CD14-positive monocyte (primary cell): ENCODE results near the gene FAM118B. TPM values are rescaled to one million over a fixed set of nuclear protein-coding genes. Genes with fewer than 3 reads are reported as not detected.

Source experiments
- DNase-seq, 3 donors: peaks; one replicate each; pipeline ENCODE4 v3.0.0-alpha.2; 2011 to 2022
- H2AFZ ChIP-seq: 2 replicates; pipeline ENCODE4 v1.6.0; 2012; ENCODE audit warnings: mild to moderate bottlenecking, low read depth, low read length, inconsistent platforms; ENCODE audit not compliant: insufficient read depth, poor library complexity, severe bottlenecking
- H3K27ac ChIP-seq, 2 donors: 1 replicate in 1 of 2; 2 replicates in 1 of 2; pipeline ENCODE4 v1.5.1; 2012 to 2013; ENCODE audit warnings: low read length in 2 of 2, control low read depth in 1 of 2, inconsistent platforms in 1 of 2, low read depth in 1 of 2, mild to moderate bottlenecking in 1 of 2
- H3K27me3 ChIP-seq, 2 donors: one replicate each; pipeline versions ENCODE4 v1.6.0 to v1.6.1; 2011 to 2013; ENCODE audit warnings: low read length in 2 of 2; ENCODE audit not compliant: control insufficient read depth in 2 of 2, insufficient read depth in 2 of 2
- H3K36me3 ChIP-seq, 2 donors: replicated peaks in 1 of 2; 1 replicate in 1 of 2; 2 replicates in 1 of 2; pipeline versions ENCODE4 v1.5.1 to v1.6.1; 2012 to 2013; ENCODE audit warnings: low read length in 2 of 2, control low read depth in 1 of 2, inconsistent platforms in 1 of 2, mild to moderate bottlenecking in 1 of 2; ENCODE audit not compliant: insufficient read depth in 2 of 2, control insufficient read depth in 1 of 2
- H3K4me1 ChIP-seq, 2 donors: 1 replicate in 1 of 2; 2 replicates in 1 of 2; pipeline versions ENCODE4 v1.5.1 to v1.6.1; 2012 to 2013; ENCODE audit warnings: low read length in 2 of 2, control low read depth in 1 of 2, inconsistent platforms in 1 of 2, mild to moderate bottlenecking in 1 of 2, moderate library complexity in 1 of 2; ENCODE audit not compliant: insufficient read depth in 2 of 2, control insufficient read depth in 1 of 2
- H3K4me2 ChIP-seq: replicated peaks from 2 replicates; pipeline ENCODE3; 2012; ENCODE audit warnings: low read length, moderate library complexity, mild to moderate bottlenecking; ENCODE audit not compliant: poor library complexity, severe bottlenecking; ENCODE audit errors: extremely low read depth
- H3K4me3 ChIP-seq, 3 experiments: fragments of 200-600 bp in 1 of 3; sonication (generic) in 1 of 3; replicated peaks in 1 of 3; 1 replicate in 2 of 3; 2 replicates in 1 of 3; pipeline ENCODE4 v1.5.1; 2011 to 2013; ENCODE audit warnings: low read length in 3 of 3, mild to moderate bottlenecking in 3 of 3, control low read depth in 2 of 3, low read depth in 2 of 3, inconsistent platforms in 1 of 3, moderate library complexity in 1 of 3
- H3K79me2 ChIP-seq: 2 replicates; pipeline ENCODE4 v1.6.0; 2012; ENCODE audit warnings: mild to moderate bottlenecking, control low read depth, inconsistent platforms, low read length, moderate library complexity; ENCODE audit not compliant: insufficient read depth
- H3K9ac ChIP-seq: 2 replicates; pipeline ENCODE4 v1.6.0; 2017; ENCODE audit warnings: low read length, mild to moderate bottlenecking; ENCODE audit not compliant: insufficient read depth, poor library complexity, severe bottlenecking
- H3K9me3 ChIP-seq, 2 donors: replicated peaks in 1 of 2; 1 replicate in 1 of 2; 2 replicates in 1 of 2; pipeline versions ENCODE4 v1.5.1 to v1.6.1; 2012 to 2013; ENCODE audit warnings: low read length in 2 of 2, control low read depth in 1 of 2; ENCODE audit not compliant: control insufficient read depth in 1 of 2, insufficient read depth in 1 of 2
- H4K20me1 ChIP-seq: 2 replicates; pipeline ENCODE4 v1.6.0; 2012; ENCODE audit warnings: mild to moderate bottlenecking, low read length, control low read depth, moderate library complexity; ENCODE audit not compliant: insufficient read depth
- H3K27ac Mint-ChIP-seq, 7 donors: one replicate each; pipeline ENCODE4 v1.8.0; 2020; ENCODE audit warnings: mild to moderate bottlenecking in 7 of 7, mixed read lengths in 7 of 7, moderate library complexity in 6 of 7, inconsistent platforms in 2 of 7
- H3K27me3 Mint-ChIP-seq, 3 donors: one replicate each; pipeline ENCODE4 v1.8.0; 2021 to 2022; ENCODE audit warnings: low read depth in 3 of 3, mild to moderate bottlenecking in 3 of 3, mixed read lengths in 3 of 3, moderate library complexity in 3 of 3, inconsistent platforms in 1 of 3
- H3K36me3 Mint-ChIP-seq, 2 donors: one replicate each; pipeline ENCODE4 v1.8.0; 2020; ENCODE audit warnings: mixed read lengths in 2 of 2, inconsistent platforms in 1 of 2, mild to moderate bottlenecking in 1 of 2
- H3K4me1 Mint-ChIP-seq: one replicate; pipeline ENCODE4 v1.8.0; 2020; ENCODE audit warnings: mild to moderate bottlenecking, mixed read lengths
- H3K4me3 Mint-ChIP-seq, 2 donors: one replicate each; pipeline ENCODE4 v1.8.0; 2020; ENCODE audit warnings: mild to moderate bottlenecking in 2 of 2, mixed read lengths in 2 of 2, moderate library complexity in 1 of 2
- H3K9me3 Mint-ChIP-seq, 7 donors: one replicate each; pipeline ENCODE4 v1.8.0; 2020 to 2022; ENCODE audit warnings: mixed read lengths in 7 of 7, mild to moderate bottlenecking in 6 of 7, moderate library complexity in 6 of 7, inconsistent platforms in 2 of 7
- CTCF ChIP-seq: fragments of 200-600 bp; IDR thresholded peaks from one replicate; pipeline ENCODE4 v1.8.0; 2022; ENCODE audit warnings: antibody characterized with exemption, mild to moderate bottlenecking
- WGBS: methylation state at CpG from one replicate; pipeline ENCODE4 v1.1.5; 2013; ENCODE audit warnings: missing lambda C conversion rate; ENCODE audit not compliant: insufficient coverage; 5-methylcytosine and 5-hydroxymethylcytosine counted together
- intact Hi-C, 2 donors: fragments of 100-400 bp; cut with micrococcal nuclease; formaldehyde crosslinking; loops; one replicate each; pipeline versions ENCODE4 v1.15.0 to v1.15.1; 2023
- polyA plus RNA-seq, 3 donors: library from polyadenylated mRNA; depleted of rRNA in 1 of 3; unstranded in 2 of 3; stranded (reverse) in 1 of 3; fragments of 300-500 nt in 2 of 3; fragments of >200 nt in 1 of 3; fragmentation: Illumina TruSeq in 2 of 3; gene quantifications; 1 replicate in 2 of 3; 2 replicates in 1 of 3; pipeline ENCODE4 v1.2.3, GENCODE V29; 2012 to 2021

FAM118B gene
- polyA plus RNA-seq, 3 donors = 13.6 to 18.7 (median 16.5) TPM

- no peak for DNase-seq
- H3K4me3 Mint-ChIP-seq = no peak overlapping the region
- no peaks in the 10 kb centered on the region for H3K9me3 ChIP-seq
- no peaks in the 10 kb centered on the region for H4K20me1 ChIP-seq
- H3K36me3 ChIP-seq = peaks cover 28 to 60% of the 10 kb centered on the region in 2 donors
- H3K27me3 Mint-ChIP-seq = peaks cover 1 to 3% (median 2%) of the 10 kb centered on the region in 3 donors
- no peak overlapping the region for H2AFZ ChIP-seq
- H3K27ac Mint-ChIP-seq = peak overlapping the region in 1 of 7 donors; percentile 48
- H3K9ac ChIP-seq = no peak overlapping the region
- no peaks in the 10 kb centered on the region for H3K79me2 ChIP-seq
- H3K27me3 ChIP-seq = no peaks in the 10 kb centered on the region
- peaks cover 0 to 5% (median 2%) of the 10 kb centered on the region in 7 donors for H3K9me3 Mint-ChIP-seq
- H3K27ac ChIP-seq = no peak overlapping the region
- no peaks in the 10 kb centered on the region for H3K4me1 Mint-ChIP-seq
- no peak overlapping the region for H3K4me2 ChIP-seq
- H3K36me3 Mint-ChIP-seq = peaks cover 42 to 62% of the 10 kb centered on the region in 2 donors
- no peaks in the 10 kb centered on the region for H3K4me1 ChIP-seq
- H3K4me3 ChIP-seq = no peak overlapping the region
- TF ChIP-seq CTCF = no peak
- 94% methylated on average over 10 of the region's 11 CpGs for WGBS
- intact Hi-C loops = loop anchor here (5.0 kb wide), 1 partner anchor 269 kb away; no protein-coding TSS in a partner anchor
Measured at GRCh38 chr11:126191379-126192073, 20.1 kb upstream of the FAM118B start.

- peaks cover 3 to 7% of the 10 kb centered on the region in 2 donors for H3K9me3 ChIP-seq
- no peaks in the 10 kb centered on the region for H3K27me3 ChIP-seq
- intact Hi-C loops = loop anchor here (5.0 kb wide), 1 partner anchor 270 kb away; no protein-coding TSS in a partner anchor
- Mint-ChIP-seq H3K4me1 (no peaks in the 10 kb centered on the region), H3K27me3 (peaks cover 1 to 2% (median 2%) of the 10 kb centered on the region in 3 donors), H3K36me3 (peaks cover 50 to 67% of the 10 kb centered on the region in 2 donors), H3K4me3 (no peak overlapping the region), H3K9me3 (peaks cover 3 to 13% (median 7%) of the 10 kb centered on the region in 7 donors), H3K27ac (peak overlapping the region in 1 of 7 donors; percentile 48)
- DNase-seq = no peak
- H3K9ac ChIP-seq = no peak overlapping the region
- WGBS = 82% methylated on average over 4 of the region's 7 CpGs
- no peaks in the 10 kb centered on the region for H4K20me1 ChIP-seq
- no peaks in the 10 kb centered on the region for H3K4me1 ChIP-seq
- no peak for TF ChIP-seq CTCF
- H3K79me2 ChIP-seq = no peaks in the 10 kb centered on the region
- H3K36me3 ChIP-seq = peaks cover 36 to 69% of the 10 kb centered on the region in 2 donors
- no peak overlapping the region for H3K4me2 ChIP-seq
- no peak overlapping the region for H3K27ac ChIP-seq
- H3K4me3 ChIP-seq = no peak overlapping the region
- no peak overlapping the region for H2AFZ ChIP-seq
Measured at GRCh38 chr11:126192361-126192760, 19.2 kb upstream of the FAM118B start.
